H1 (cell line): ENCODE measurements around the gene POLE3. TPM values are rescaled to one million over a fixed set of nuclear protein-coding genes. Genes with fewer than 3 reads are reported as not detected.
A peak's percentile ranks its signal among the peaks of the same experiment; 100 is the strongest.

Source experiments
- CTCF ChIA-PET: fragments of 300-600 bp; sonication (Branson Sonifier 250); formaldehyde crosslinking; loops from one replicate; lab custom pipeline; 2021; ENCODE audit not compliant: partially characterized antibody; lab: Charles Lee
- POLR2A ChIA-PET: fragments of 300-600 bp; sonication (Branson Sonifier 250); formaldehyde crosslinking; loops from one replicate; lab custom pipeline; 2021; ENCODE audit warnings: inconsistent platforms; ENCODE audit not compliant: partially characterized antibody; lab: Charles Lee
- DNase-seq, 2 experiments: peaks; one replicate each; pipeline versions ENCODE4 v3.0.0 to v3.0.0-alpha.2; 2010 to 2022; ENCODE audit warnings: low spot score in 2 of 2, low read depth in 1 of 2, mixed read lengths in 1 of 2
- FAIRE-seq: peaks from 2 replicates; lab custom pipeline; 2011; peaks lifted over from hg19 to GRCh38; lab: Jason Lieb, UNC
- H2AFZ ChIP-seq: 2 replicates; pipeline ENCODE4 v1.8.1; 2012; ENCODE audit warnings: low read length, inconsistent platforms
- H2AK5ac ChIP-seq: 2 replicates; pipeline ENCODE4 v1.6.1; 2013; ENCODE audit warnings: low read depth, low read length
- H2BK120ac ChIP-seq: replicated peaks from 2 replicates; pipeline ENCODE3; 2013; ENCODE audit warnings: low read depth, low read length, inconsistent platforms
- H2BK12ac ChIP-seq: 2 replicates; pipeline ENCODE4 v1.6.1; 2013; ENCODE audit warnings: low read depth, low read length
- H2BK15ac ChIP-seq: 2 replicates; pipeline ENCODE4 v1.6.1; 2013; ENCODE audit warnings: low read length
- H2BK20ac ChIP-seq: 2 replicates; pipeline ENCODE4 v1.6.1; 2013; ENCODE audit warnings: low read length
- H2BK5ac ChIP-seq: 2 replicates; pipeline ENCODE4 v1.6.1; 2013; ENCODE audit warnings: low read depth, low read length
- H3K14ac ChIP-seq: 2 replicates; pipeline ENCODE4 v1.6.1; 2013; ENCODE audit warnings: inconsistent platforms; ENCODE audit not compliant: insufficient read length
- H3K18ac ChIP-seq: 2 replicates; pipeline ENCODE4 v1.6.1; 2013; ENCODE audit warnings: low read length; ENCODE audit errors: extremely low read depth
- H3K23ac ChIP-seq: 2 replicates; pipeline ENCODE4 v1.6.1; 2013; ENCODE audit warnings: inconsistent platforms; ENCODE audit not compliant: insufficient read length
- H3K23me2 ChIP-seq: 2 replicates; pipeline ENCODE4 v1.6.1; 2013; ENCODE audit warnings: low read depth, low read length
- H3K27ac ChIP-seq: 2 replicates; pipeline ENCODE4 v1.6.1; 2011; ENCODE audit warnings: low read depth, low read length, inconsistent platforms
- H3K27me3 ChIP-seq, 4 experiments: replicated peaks in 1 of 4; 1 replicate in 1 of 4; 2 replicates in 3 of 4; pipeline versions ENCODE4 v1.6.1 to v1.8.1; 2011 to 2013; ENCODE audit warnings: low read length in 3 of 4, mild to moderate bottlenecking in 3 of 4, inconsistent platforms in 2 of 4, mixed read lengths in 2 of 4, moderate library complexity in 1 of 4; ENCODE audit not compliant: control insufficient read depth in 3 of 4, insufficient read depth in 3 of 4; ENCODE audit errors: extremely low read depth in 1 of 4
- H3K36me3 ChIP-seq, 4 experiments: 2 replicates each; pipeline versions ENCODE4 v1.6.1 to v1.8.1; 2011 to 2013; ENCODE audit warnings: mild to moderate bottlenecking in 4 of 4, low read length in 3 of 4, moderate library complexity in 2 of 4, control low read depth in 1 of 4, inconsistent platforms in 1 of 4; ENCODE audit not compliant: insufficient read depth in 4 of 4, control insufficient read depth in 2 of 4
- H3K4ac ChIP-seq: replicated peaks from 2 replicates; pipeline ENCODE3; 2013; ENCODE audit warnings: low read length, low read depth, mixed read lengths, inconsistent platforms; ENCODE audit not compliant: insufficient read length
- H3K4me1 ChIP-seq, 4 experiments: replicated peaks in 1 of 4; 1 replicate in 1 of 4; 2 replicates in 3 of 4; pipeline versions ENCODE4 v1.6.1 to v1.8.1; 2011 to 2013; ENCODE audit warnings: low read length in 3 of 4, inconsistent platforms in 2 of 4, mixed read lengths in 1 of 4; ENCODE audit not compliant: insufficient read depth in 4 of 4, control insufficient read depth in 3 of 4
- H3K4me2 ChIP-seq, 2 experiments: 2 replicates each; pipeline versions ENCODE4 v1.6.1 to v1.8.1; 2011 to 2013; ENCODE audit warnings: low read depth in 2 of 2, low read length in 2 of 2, control low read depth in 1 of 2, inconsistent platforms in 1 of 2, mild to moderate bottlenecking in 1 of 2; ENCODE audit not compliant: insufficient read depth in 1 of 2
- H3K4me3 ChIP-seq, 4 experiments: fragments of 200-600, 300-600 bp in 1 of 4; sonication (generic), shearing (Covaris generic), sonication (Bioruptor Twin) in 1 of 4; 2 replicates each; pipeline versions ENCODE4 v1.5.1 to v1.8.1; 2011 to 2016; ENCODE audit warnings: low read length in 4 of 4, low read depth in 3 of 4, control low read depth in 2 of 4, inconsistent platforms in 2 of 4, mild to moderate bottlenecking in 2 of 4, mixed read lengths in 1 of 4, moderate library complexity in 1 of 4; ENCODE audit not compliant: insufficient read depth in 2 of 4; ENCODE audit errors: extremely low read depth in 1 of 4
- H3K56ac ChIP-seq: replicated peaks from 2 replicates; pipeline ENCODE3; 2013; ENCODE audit warnings: low read depth, mild to moderate bottlenecking, mixed read lengths, low read length, inconsistent platforms; ENCODE audit not compliant: insufficient read length
- H3K79me1 ChIP-seq: 2 replicates; pipeline ENCODE4 v1.6.1; 2013; ENCODE audit warnings: low read depth, low read length, control low read depth
- H3K79me2 ChIP-seq, 2 experiments: 2 replicates each; pipeline versions ENCODE4 v1.6.1 to v1.8.1; 2012 to 2013; ENCODE audit warnings: low read length in 2 of 2, mild to moderate bottlenecking in 2 of 2, inconsistent platforms in 1 of 2; ENCODE audit not compliant: insufficient read depth in 2 of 2, control insufficient read depth in 1 of 2
- H3K9ac ChIP-seq, 4 experiments: replicated peaks in 1 of 4; 1 replicate in 1 of 4; 2 replicates in 3 of 4; pipeline versions ENCODE4 v1.6.1 to v1.8.1; 2011 to 2013; ENCODE audit warnings: low read depth in 3 of 4, low read length in 3 of 4, control low read depth in 2 of 4, mild to moderate bottlenecking in 2 of 4, moderate library complexity in 2 of 4, inconsistent platforms in 1 of 4; ENCODE audit errors: extremely low read depth in 1 of 4
- H3K9me3 ChIP-seq, 2 experiments: 2 replicates each; pipeline versions ENCODE4 v1.6.1 to v1.8.1; 2012 to 2013; ENCODE audit warnings: mild to moderate bottlenecking in 2 of 2, moderate library complexity in 2 of 2, control low read depth in 1 of 2, inconsistent platforms in 1 of 2, low read depth in 1 of 2, low read length in 1 of 2, mixed read lengths in 1 of 2; ENCODE audit not compliant: insufficient read depth in 2 of 2
- H4K20me1 ChIP-seq, 2 experiments: replicated peaks in 1 of 2; 2 replicates each; pipeline versions ENCODE3 to v1.8.1; 2011 to 2013; ENCODE audit warnings: inconsistent platforms in 2 of 2, low read length in 2 of 2, mild to moderate bottlenecking in 1 of 2; ENCODE audit not compliant: insufficient read depth in 2 of 2, control insufficient read depth in 1 of 2
- H4K5ac ChIP-seq: 2 replicates; pipeline ENCODE4 v1.6.1; 2013; ENCODE audit warnings: low read length, low read depth, mixed read lengths, inconsistent platforms; ENCODE audit not compliant: insufficient read length
- H4K8ac ChIP-seq: 2 replicates; pipeline ENCODE4 v1.8.0; 2013; ENCODE audit warnings: mild to moderate bottlenecking, moderate library complexity, low read length, inconsistent platforms; ENCODE audit not compliant: insufficient read depth; ENCODE audit errors: extremely low read depth
- H4K91ac ChIP-seq: replicated peaks from 2 replicates; pipeline ENCODE3; 2013; ENCODE audit warnings: low read length, mixed read lengths, inconsistent platforms; ENCODE audit not compliant: insufficient read length
- ASH2L ChIP-seq: fragments of 200-600, 300-600 bp; sonication (generic); IDR thresholded peaks from one replicate; pipeline ENCODE4 v1.7.1; 2017; ENCODE audit warnings: low read length
- CHD1 ChIP-seq: IDR thresholded peaks from 2 replicates; pipeline ENCODE4 v1.6.1; 2012; ENCODE audit warnings: low read depth, low read length, improper control_type of control experiment
- WGBS, 2 experiments: shearing (Covaris generic) in 1 of 2; methylation state at CpG; one replicate each; pipeline versions ENCODE4 v1.1.6 to v1.1.7; 2013 to 2015; ENCODE audit warnings: low lambda C conversion rate in 2 of 2, mixed read lengths in 2 of 2, inconsistent platforms in 1 of 2, low coverage in 1 of 2, missing lambda C conversion rate in 1 of 2; ENCODE audit not compliant: insufficient replicate concordance in 2 of 2, insufficient coverage in 1 of 2, insufficient read length in 1 of 2; ENCODE audit errors: extremely low coverage in 1 of 2, missing lambda C conversion rate in 1 of 2; 5-methylcytosine and 5-hydroxymethylcytosine counted together
- polyA plus RNA-seq, 7 experiments: library from polyadenylated mRNA; depleted of rRNA in 3 of 7; stranded (reverse) in 5 of 7; unstranded in 2 of 7; fragments of >200 nt in 5 of 7; fragments of 200-250 nt in 2 of 7; gene quantifications; 1 replicate in 5 of 7; 2 replicates in 1 of 7; 4 replicates in 1 of 7; pipeline versions ENCODE4 v1.2.1 to v1.2.3, GENCODE V29; 2011 to 2013; ENCODE audit warnings: missing spikeins in 2 of 7, mixed read lengths in 2 of 7
- total RNA-seq: library from RNA; stranded (reverse); fragmentation: NEBNext Ultra II Directional; extraction: Animal tissue kit (Norgen Biotek cat#: 25700); gene quantifications from 2 replicates; pipeline ENCODE4 v1.2.1, GENCODE V29; 2021

POLE3 gene
- total and polyA plus RNA-seq, 2 of the 8 experiments (the other 6 are each of a cell fraction or from before 2014, with no cell fraction given), result 52.7 to 77.3 TPM

DNA sequence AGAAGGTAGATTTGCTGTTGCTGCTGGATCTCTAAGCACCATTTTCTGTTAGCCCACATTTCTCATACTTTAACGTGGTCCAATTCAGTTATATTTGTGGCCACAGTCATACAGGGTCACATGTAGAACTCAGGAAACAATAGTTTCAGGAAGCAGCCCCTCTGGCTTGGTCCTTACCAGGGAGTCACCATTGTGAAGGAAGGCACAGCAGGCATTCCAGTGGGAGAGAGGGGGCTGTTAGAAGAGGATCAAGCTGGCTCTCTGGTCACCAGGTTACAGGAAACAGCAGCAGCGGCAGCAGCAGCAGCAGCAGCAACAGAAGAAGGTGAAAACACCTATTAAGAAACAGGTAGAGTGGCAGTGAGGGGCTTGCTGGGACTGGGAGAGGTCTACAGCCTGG lies 14.6 kb upstream of the POLE3 start:
- POLR2A ChIA-PET, result interaction anchor here (1.1 kb wide), 1 partner anchor 83 kb away, joined by 3 read pairs; no protein-coding TSS in a partner anchor
- H2AFZ ChIP-seq, result peak overlapping the region; percentile 94
- no peaks in the 10 kb centered on the region for H3K79me1 ChIP-seq
- H3K4me1 ChIP-seq, result no peaks in the 10 kb centered on the region
- H3K27ac ChIP-seq, result no peak overlapping the region
- H2BK15ac ChIP-seq, result no peak overlapping the region
- H2BK12ac ChIP-seq, result no peak overlapping the region
- no peaks in the 10 kb centered on the region for H3K36me3 ChIP-seq
- H3K14ac ChIP-seq, result no peak overlapping the region
- no peak overlapping the region for H3K18ac ChIP-seq
- no peak overlapping the region for H4K91ac ChIP-seq
- 64% methylated on average over 2 of the region's 2 CpGs; no CpG with 5 or more reads in 1 of the 2 experiments for WGBS, 2 experiments
- H3K23ac ChIP-seq, result no peak overlapping the region
- H4K8ac ChIP-seq, result no peak overlapping the region; the same call in 1 of the 2 replicates
- H2AK5ac ChIP-seq, result no peak overlapping the region
- H3K56ac ChIP-seq, result no peak overlapping the region
- CTCF ChIA-PET, result interaction anchor here (1.5 to 4.0 kb wide), 3 partner anchors 21 to 230 kb away, joined by 3 to 13 read pairs (median 5); no protein-coding TSS in a partner anchor
- H4K5ac ChIP-seq, result no peak overlapping the region
- H4K20me1 ChIP-seq, result no peaks in the 10 kb centered on the region
- no peaks in the 10 kb centered on the region for H3K23me2 ChIP-seq
- H2BK120ac ChIP-seq, result peak overlapping the region; percentile 76
- TF ChIP-seq CHD1 (no peak), ASH2L (peak; percentile 24)
- TF ChIP-seq, all 59 proteins: peak for 1
- no peaks in the 10 kb centered on the region for H3K9me3 ChIP-seq
- H3K4me2 ChIP-seq, result peak overlapping the region in 1 of 2 experiments; percentile 17; a peak in 1 of 4 replicates
- FAIRE-seq (no peak), DNase-seq (no peak)
- H2BK5ac ChIP-seq, result no peak overlapping the region
- no peak overlapping the region for H3K4me3 ChIP-seq
- no peaks in the 10 kb centered on the region for H3K79me2 ChIP-seq
- no peak overlapping the region for H3K4ac ChIP-seq
- no peaks in the 10 kb centered on the region for H3K27me3 ChIP-seq
- peak overlapping the region; percentile 55; the same call in 1 of the 2 replicates for H2BK20ac ChIP-seq
- H3K9ac ChIP-seq, result no peak overlapping the region
